ENCODE data around the gene WBP1. TPM values are rescaled to one million over a fixed set of nuclear protein-coding genes. Genes with fewer than 3 reads are reported as not detected.
"Not testable (repeated sequence)": the region's sequence is repeated elsewhere in the genome, so short reads cannot be mapped to it uniquely, and the experiment has no call there.

WBP1 gene
- total RNA-seq, 1 experiment from 2014 or later: 66.0 TPM

DNA sequence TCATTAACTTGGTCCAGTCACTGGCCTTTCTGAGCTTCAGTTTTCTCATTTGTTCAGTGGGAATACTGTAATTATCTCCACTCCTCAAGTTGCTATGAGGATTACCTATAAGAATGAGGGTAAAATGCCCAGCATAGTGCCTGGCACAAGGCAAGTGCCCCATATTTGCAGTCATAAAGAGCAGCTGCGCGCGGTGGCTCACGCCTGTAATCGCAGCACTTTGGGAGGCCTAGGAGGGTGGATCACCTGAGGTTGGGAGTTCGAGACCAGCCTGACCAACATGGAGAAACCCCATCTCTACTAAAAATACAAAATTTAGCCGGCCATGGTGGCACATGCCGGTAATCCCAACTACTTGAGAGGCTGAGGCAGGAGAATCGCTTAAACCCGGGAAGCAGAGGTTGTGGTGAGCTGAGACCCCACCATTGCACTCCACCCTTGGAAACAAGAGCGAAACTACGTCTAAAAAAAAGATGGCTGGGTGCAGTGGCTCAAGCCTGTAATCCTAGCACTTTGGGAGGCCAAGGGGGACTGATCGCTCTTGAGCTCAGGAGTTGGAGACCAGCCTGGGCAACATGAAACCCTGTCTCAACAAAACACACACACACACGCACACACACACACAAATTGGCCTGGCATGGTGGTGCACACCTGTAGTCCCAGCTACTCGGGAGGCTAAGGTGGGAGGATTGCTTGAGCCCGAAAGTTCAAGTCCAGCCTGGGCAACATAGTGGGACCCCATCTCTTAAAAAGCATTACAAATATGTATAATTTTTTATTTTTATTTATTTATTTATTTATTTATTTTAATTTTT, 15.5 kb upstream of the WBP1 start:
- peaks cover 15% of the 10 kb centered on the region for H3K27me3 Mint-ChIP-seq (ENCODE audit: low read depth)
- not testable (repeated sequence) for H3K9me3 Mint-ChIP-seq; ATAC-seq; DNase-seq (ENCODE audit: low spot score); H3K36me3 Mint-ChIP-seq
- CTCF ChIA-PET: interaction anchor here (0.6 to 2.0 kb wide), 4 partner anchors 10 to 40 kb away, joined by 3 to 5 read pairs (median 4); partner anchors contain the start of genes CCDC142, INO80B, TTC31 and WBP1
- H3K4me1 Mint-ChIP-seq: peaks cover 33% of the 10 kb centered on the region
- peak overlapping the region; percentile 99 for H3K4me3 Mint-ChIP-seq
- TF ChIP-seq HMGA2 (CRISPR knock-in tag; IDR thresholded peaks at IDR 0.05) (peak; percentile 16; the same call in 1 of the 2 replicates), ZNF121 (CRISPR knock-in tag; IDR thresholded peaks at IDR 0.05) (peak; percentile 80; the same call in 1 of the 2 replicates)
- peak overlapping the region; percentile 98 for H3K27ac Mint-ChIP-seq
- POLR2A ChIA-PET: interaction anchor here (0.7 to 1.4 kb wide), 4 partner anchors 14 to 52 kb away, joined by 3 to 7 read pairs (median 4); partner anchors contain the start of gene WBP1

DNA sequence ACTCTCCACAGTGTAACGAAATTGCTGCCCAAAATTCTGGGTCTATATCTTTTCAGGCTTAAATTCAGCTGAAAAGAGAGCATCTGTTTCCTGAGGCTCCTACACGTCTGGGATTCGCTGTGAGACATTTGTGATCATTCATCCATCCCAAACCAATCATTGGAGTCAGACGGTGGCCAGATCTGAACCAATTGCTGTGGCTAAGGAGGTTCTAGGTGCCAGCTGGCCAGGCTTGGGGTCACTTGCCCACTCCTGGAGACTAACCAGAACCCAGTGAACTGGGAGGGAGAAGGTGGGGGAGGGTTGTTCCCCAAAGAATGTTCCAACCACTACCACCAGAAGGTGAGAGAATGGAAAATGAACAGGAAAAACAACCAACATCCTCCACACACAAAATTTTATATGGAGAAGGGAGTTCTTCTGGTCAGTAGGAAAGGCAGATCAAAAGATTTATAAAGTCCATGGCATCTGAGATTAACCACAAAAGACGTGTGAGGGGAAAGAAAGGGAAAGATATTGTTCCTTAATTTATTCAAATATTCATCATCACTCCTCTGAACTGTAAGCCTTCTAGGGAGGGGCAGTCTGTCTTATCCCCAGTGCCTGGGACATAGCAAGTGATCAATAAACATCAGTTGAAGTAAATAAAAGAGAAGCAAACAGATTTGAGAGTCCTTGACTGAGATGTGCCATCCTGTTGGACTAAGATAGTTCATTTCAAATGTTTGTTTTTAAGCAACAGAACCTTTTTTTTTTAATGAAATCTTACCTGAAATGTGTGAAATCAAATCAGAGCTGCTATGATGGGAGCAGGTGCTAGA, 13.5 kb upstream of the WBP1 start:
- no peak for ATAC-seq
- TF ChIP-seq PRRX2 (CRISPR knock-in tag; IDR thresholded peaks at IDR 0.05) (no peak), GABPB1 (CRISPR knock-in tag; IDR thresholded peaks at IDR 0.05) (no peak), HMGA2 (CRISPR knock-in tag; IDR thresholded peaks at IDR 0.05) (no peak), NFE2L1 (CRISPR knock-in tag; IDR thresholded peaks at IDR 0.05) (no peak), ZNF232 (CRISPR knock-in tag; IDR thresholded peaks at IDR 0.05) (no peak)

DNA sequence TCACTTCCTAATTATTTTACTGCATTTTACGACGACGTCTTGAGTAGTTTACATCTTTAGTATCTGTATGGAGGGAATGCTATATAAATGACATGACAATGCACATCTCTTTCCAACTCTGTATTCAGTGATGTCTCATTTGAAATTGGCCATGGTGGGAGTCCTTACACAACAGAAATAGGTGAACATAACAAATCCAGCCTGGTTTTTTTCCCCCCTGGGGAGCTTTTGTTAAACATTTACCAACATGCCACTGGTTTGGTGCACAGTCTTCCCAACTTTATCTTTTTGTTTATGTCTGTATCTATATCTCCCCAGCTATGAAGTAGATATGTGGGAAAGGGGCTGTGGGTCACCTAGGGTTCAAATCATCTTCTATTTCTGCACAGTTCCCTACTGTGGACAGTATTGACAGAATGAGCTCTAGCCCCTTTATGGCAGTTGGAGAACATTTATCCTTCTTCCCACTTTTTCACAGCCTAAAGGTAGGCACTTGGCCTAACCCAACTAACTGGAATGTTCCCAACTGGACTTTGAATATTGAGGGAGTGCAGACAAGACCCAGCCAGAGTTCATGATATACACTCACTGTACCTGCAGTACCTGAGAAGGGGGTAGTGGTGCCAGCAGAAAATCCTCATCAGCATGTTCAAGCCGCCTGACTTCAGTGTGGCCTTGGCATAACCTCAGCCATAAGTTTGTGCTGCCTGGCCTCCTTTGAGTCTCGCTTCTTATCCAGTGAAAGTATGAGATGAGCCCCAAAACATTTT, 10.8 kb upstream of the WBP1 start:
- Mint-ChIP-seq H3K9me3 (no peaks in the 10 kb centered on the region), H3K36me3 (no peaks in the 10 kb centered on the region), H3K4me1 (peaks cover 12% of the 10 kb centered on the region; the same call in 1 of the 2 replicates), H3K27me3 (ENCODE audit: low read depth) (peaks cover 20% of the 10 kb centered on the region), H3K27ac (no peak overlapping the region), H3K4me3 (no peak overlapping the region)
- CTCF ChIA-PET: no interaction called here
- DNase-seq (ENCODE audit: low spot score): no peak
- TF ChIP-seq FOXJ3 (CRISPR knock-in tag; IDR thresholded peaks at IDR 0.05; ENCODE audit: borderline replicate concordance): no peak
- TF ChIP-seq, protein P1, sequence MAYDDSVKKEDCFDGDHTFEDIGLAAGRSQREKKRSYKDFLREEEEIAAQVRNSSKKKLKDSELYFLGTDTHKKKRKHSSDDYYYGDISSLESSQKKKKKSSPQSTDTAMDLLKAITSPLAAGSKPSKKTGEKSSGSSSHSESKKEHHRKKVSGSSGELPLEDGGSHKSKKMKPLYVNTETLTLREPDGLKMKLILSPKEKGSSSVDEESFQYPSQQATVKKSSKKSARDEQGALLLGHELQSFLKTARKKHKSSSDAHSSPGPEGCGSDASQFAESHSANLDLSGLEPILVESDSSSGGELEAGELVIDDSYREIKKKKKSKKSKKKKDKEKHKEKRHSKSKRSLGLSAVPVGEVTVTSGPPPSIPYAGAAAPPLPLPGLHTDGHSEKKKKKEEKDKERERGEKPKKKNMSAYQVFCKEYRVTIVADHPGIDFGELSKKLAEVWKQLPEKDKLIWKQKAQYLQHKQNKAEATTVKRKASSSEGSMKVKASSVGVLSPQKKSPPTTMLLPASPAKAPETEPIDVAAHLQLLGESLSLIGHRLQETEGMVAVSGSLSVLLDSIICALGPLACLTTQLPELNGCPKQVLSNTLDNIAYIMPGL (CRISPR knock-in tag; IDR thresholded peaks at IDR 0.05): no peak
- POLR2A ChIA-PET: interaction anchor here (1.2 kb wide), 1 partner anchor 7 kb away, joined by 3 read pairs; no protein-coding TSS in a partner anchor
- no peak for ATAC-seq

More for the DNA sequence above, 13.5 kb upstream of the WBP1 start:
- Mint-ChIP-seq H3K27me3 (ENCODE audit: low read depth) (peaks cover 16% of the 10 kb centered on the region), H3K27ac (no peak overlapping the region; the same call in 1 of the 2 replicates), H3K9me3 (no peaks in the 10 kb centered on the region), H3K36me3 (no peaks in the 10 kb centered on the region), H3K4me3 (no peak overlapping the region), H3K4me1 (peaks cover 14% of the 10 kb centered on the region)
- no peak for DNase-seq (ENCODE audit: low spot score)
- ChIA-PET CTCF (interaction anchor here (0.8 to 1.1 kb wide), 2 partner anchors 53 to 110 kb away, joined by 3 to 4 read pairs; no protein-coding TSS in a partner anchor), POLR2A (interaction anchor here (1.4 kb wide), 1 partner anchor 14 kb away, joined by 3 read pairs; the partner anchor contains the start of gene WBP1)

DNA sequence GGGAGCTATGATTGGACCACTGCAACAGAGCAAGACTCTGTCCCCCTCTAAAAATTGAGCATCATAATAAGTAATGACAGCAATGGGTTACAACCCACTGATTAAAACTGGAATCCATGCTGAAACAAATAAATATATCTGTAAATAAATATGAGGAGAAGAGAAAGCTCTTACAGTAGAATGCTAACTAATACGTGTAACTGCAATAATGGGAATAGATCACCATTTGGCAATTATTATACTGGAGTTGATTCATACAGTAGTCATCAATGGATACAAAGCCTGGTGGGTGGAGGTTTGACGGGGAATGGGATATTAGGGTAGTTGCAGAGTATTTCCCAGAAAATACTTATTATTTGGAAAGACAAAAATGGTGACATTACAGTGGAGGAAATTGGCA, 9.5 kb upstream of the WBP1 start:
- DNase-seq (ENCODE audit: low spot score) (no peak), ATAC-seq (no peak)
- CTCF ChIA-PET: no interaction called here
- POLR2A ChIA-PET: interaction anchor here (1.2 kb wide), 1 partner anchor 8 kb away, joined by 3 read pairs; no protein-coding TSS in a partner anchor
- TF ChIP-seq, protein P2, sequence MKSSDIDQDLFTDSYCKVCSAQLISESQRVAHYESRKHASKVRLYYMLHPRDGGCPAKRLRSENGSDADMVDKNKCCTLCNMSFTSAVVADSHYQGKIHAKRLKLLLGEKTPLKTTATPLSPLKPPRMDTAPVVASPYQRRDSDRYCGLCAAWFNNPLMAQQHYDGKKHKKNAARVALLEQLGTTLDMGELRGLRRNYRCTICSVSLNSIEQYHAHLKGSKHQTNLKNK (CRISPR knock-in tag; IDR thresholded peaks at IDR 0.05): no peak
- TF ChIP-seq ZBTB21 (CRISPR knock-in tag; IDR thresholded peaks at IDR 0.05; ENCODE audit: borderline replicate concordance) (no peak), ZNF219 (CRISPR knock-in tag; IDR thresholded peaks at IDR 0.05; ENCODE audit: borderline replicate concordance) (no peak), ZNF396 (CRISPR knock-in tag; IDR thresholded peaks at IDR 0.05; ENCODE audit: borderline replicate concordance) (no peak), IRF2 (CRISPR knock-in tag; IDR thresholded peaks at IDR 0.05; ENCODE audit: borderline replicate concordance, low read depth) (no peak), TP53 (CRISPR knock-in tag; IDR thresholded peaks at IDR 0.05) (no peak), CBFB (CRISPR knock-in tag; IDR thresholded peaks at IDR 0.05; ENCODE audit: low read depth) (no peak), TCF7 (CRISPR knock-in tag; IDR thresholded peaks at IDR 0.05; ENCODE audit: low read depth) (no peak)
- H3K27me3 Mint-ChIP-seq (ENCODE audit: low read depth): peaks cover 18% of the 10 kb centered on the region
- H3K4me1 Mint-ChIP-seq: peaks cover 10% of the 10 kb centered on the region; the same call in 1 of the 2 replicates
- H3K36me3 Mint-ChIP-seq: no peaks in the 10 kb centered on the region
- H3K9me3 Mint-ChIP-seq: no peaks in the 10 kb centered on the region
- no peak overlapping the region for H3K27ac Mint-ChIP-seq
- no peak overlapping the region for H3K4me3 Mint-ChIP-seq
